ENCODE data around the gene BCKDK. TPM values are rescaled to one million over a fixed set of nuclear protein-coding genes. Genes with fewer than 3 reads are reported as not detected.
"Not testable (repeated sequence)": the region's sequence is repeated elsewhere in the genome, so short reads cannot be mapped to it uniquely, and the experiment has no call there.

Gene BCKDK
- total RNA-seq, 1 donor from 2014 or later, result 29.8 TPM

- DNase-seq (ENCODE audit: low spot score), result no peak
Observed at GRCh38 chr16:31099860-31100638, 8.1 kb upstream of the BCKDK start.

DNA sequence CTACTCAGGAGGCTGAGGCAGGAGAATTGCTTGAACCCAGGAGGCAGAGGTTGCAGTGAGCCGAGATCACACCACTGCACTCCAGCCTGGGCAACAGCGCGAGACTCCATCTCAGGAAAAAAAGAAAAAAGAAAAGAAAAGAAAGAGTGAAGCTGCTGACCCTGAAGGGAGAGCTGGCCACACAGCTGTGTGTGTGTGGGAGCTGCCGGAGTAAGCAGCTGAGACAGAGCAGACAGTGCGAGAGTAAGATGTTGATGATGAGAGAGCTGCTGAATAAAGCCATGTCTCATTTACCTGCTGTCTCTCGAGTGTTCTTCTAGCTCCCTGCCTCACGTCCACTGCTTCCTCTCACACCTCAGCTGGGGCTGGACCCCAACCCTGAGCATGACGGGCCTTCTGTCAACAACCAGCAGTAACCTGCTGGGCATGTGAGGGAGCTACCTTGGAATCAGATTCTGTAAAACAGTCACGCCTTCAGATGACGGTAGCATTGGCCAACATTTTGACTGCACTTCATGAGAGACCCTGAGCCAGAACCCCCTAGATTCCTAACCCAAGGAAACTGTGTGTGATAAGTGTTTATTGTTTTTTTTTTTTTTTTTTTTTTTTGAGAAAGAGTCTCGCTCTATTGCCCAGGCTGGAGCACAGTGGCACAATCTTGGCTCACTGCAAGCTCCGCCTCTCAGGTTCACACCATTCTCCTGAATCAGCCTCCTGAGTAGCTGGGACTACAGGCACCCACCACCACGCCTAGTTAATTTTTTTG is 7.1 kb upstream of the BCKDK start:
- not testable (repeated sequence) for DNase-seq (ENCODE audit: low spot score)

- DNase-seq (ENCODE audit: low spot score), result peak; percentile 83
Observed at GRCh38 chr16:31105677-31106213, 2.4 kb upstream of the BCKDK start.

GRCh38 chr16:31106509-31107464 is 1.4 kb upstream of the BCKDK start:
- no peak for DNase-seq (ENCODE audit: low spot score)

GRCh38 chr16:31107465-31107867 is 720 bp upstream of the BCKDK start:
- DNase-seq (ENCODE audit: low spot score), result no peak

DNA sequence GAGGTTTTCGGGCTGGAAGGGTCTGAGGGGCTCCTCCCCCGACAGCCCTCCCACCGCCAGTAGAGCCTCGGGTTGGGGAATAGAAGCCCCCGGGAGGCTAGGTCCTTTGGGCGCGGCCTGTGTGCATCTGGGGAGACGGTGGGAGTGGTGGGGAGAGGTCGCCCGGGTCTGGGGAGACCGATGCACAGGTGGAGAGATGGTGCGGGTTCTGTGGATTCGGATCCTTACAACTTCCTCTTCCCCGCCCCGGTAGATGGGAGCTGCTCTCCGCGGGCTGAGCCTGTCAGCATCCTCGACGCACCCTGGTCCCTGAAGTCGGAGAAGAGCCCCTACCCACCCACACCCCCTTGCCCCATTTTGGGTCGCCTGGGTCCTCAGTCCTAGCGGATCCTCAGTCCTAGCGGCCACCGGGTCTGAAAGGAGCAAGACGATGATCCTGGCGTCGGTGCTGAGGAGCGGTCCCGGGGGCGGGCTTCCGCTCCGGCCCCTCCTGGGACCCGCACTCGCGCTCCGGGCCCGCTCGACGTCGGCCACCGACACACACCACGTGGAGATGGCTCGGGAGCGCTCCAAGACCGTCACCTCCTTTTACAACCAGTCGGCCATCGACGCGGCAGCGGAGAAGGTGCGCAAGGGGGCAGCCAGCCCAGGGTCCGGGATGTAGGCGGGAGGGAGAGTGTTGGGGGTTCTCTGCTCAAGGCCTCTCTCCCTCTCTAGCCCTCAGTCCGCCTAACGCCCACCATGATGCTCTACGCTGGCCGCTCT is 790 bp downstream of the BCKDK start:
- no peak for DNase-seq (ENCODE audit: low spot score)

DNA sequence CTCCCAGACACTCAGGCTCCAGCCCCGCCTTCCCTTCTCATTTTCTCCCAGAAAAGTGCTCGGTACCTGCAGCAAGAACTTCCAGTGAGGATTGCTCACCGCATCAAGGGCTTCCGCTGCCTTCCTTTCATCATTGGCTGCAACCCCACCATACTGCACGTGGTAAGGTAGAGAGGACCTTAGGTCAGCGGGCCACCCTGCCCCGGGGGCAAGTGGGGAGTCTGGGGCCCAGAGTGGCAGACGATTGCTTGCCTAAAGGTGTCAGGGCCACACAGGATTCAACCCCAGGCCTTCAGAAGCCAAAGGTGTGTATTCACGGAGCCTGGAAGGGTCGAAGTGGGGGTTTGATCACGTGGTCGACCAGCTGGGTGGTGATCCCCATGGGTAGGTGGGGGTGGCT is 1.4 kb downstream of the BCKDK start:
- DNase-seq (ENCODE audit: low spot score), result no peak

DNA sequence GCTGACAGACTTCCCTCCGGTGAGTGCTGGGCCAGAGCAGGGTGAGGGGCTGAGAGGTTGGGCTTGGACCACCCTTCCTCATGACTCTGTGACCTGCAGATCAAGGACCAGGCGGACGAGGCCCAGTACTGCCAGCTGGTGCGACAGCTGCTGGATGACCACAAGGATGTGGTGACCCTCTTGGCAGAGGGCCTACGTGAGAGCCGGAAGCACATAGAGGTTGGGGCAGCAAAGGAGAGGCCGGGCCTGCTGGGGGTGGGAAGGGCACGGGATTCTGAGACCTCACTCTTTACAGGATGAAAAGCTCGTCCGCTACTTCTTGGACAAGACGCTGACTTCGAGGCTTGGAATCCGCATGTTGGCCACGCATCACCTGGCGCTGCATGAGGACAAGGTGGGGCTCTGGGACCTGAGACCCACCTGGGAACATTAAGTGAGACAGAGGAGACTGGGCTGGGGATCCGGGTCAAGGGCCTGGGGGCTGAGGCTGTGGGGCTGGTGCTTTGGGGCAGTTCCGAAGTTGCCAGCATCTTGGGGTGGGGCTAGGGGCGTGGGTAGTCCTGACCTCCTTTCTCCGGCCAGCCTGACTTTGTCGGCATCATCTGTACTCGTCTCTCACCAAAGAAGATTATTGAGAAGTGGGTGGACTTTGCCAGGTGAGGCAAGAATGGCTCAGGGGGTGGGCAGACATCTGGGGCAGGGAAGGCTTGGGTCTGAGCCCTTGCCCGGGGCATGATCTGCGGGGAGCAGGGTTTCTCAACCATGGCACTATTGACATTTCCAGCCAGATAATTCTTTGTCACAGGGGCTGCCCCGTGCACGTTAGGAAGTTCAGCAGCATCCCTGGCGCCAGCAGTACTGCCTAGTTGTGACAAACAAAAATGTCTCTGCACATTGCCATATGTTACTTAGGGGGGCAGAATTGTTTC is 2.2 kb downstream of the BCKDK start:
- no peak for DNase-seq (ENCODE audit: low spot score)

DNA sequence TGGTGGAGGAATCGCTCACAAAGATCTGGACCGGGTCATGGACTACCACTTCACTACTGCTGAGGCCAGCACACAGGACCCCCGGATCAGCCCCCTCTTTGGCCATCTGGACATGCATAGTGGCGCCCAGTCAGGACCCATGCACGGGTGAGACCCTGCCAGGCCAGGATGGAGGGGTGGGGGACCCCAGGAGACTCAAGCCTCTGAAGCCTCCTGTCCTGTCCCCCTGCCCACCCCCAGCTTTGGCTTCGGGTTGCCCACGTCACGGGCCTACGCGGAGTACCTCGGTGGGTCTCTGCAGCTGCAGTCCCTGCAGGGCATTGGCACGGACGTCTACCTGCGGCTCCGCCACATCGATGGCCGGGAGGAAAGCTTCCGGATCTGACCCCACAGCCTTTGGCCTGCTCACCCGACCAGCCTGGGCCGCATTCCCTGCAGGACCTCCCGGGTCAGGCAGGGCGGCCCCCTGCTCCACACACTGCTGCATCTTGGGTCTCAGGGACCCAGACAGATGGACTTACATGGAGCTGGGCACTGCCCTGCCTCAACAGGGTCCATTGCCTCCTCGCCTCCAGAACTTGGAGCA is 3.8 kb downstream of the BCKDK start:
- no peak for DNase-seq (ENCODE audit: low spot score)

GRCh38 chr16:31112711-31113110 is 4.5 kb downstream of the BCKDK start:
- no peak for DNase-seq (ENCODE audit: low spot score)

DNA sequence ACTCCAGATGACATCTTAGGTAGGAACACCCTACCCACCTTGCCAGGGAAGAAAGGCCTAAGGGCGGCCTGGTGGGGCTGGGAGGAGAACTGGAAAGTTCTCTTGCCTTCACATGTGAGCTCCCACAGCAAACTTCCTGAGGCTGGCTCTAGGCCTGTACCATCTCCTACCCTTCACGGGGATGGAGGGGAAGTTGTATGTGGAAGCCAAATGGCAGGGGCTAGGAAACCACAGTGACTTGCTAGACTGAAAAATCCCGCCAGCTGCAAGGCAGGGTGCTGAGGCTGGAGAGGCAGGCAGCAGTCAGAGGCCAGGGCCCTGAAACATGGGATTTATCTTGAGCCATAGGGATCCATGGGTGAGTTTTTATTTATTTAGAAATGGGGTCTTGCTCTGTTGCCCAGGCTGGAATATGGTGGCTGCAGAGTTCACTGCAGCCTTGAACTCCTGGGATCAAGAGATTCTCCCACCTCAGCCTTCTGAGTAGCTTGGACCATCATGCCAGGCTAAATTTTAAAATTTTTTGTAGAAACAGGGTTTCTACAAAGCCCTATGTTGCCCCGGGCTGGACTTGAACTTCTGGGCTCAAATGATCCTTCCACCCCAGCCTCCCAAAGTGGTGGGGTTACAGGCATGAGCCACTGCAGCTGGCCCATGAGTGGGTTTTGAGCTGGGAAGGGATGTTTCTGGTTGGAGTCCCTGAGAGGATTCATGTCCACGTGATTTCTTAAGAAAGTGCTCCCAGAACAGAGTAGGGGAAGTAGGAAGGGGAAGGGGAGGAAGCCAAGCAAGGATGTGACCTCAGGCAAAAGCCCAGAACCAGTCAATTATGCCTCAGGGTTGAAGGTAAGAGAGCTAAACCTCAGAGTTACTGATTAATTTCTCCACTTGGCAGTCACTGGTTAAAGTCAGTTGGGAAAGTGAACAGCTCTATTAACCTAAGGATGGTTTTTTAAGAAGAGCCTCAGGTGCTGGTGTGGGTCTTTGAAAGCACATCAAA is 5.2 kb downstream of the BCKDK start:
- DNase-seq (ENCODE audit: low spot score), result no peak

DNA sequence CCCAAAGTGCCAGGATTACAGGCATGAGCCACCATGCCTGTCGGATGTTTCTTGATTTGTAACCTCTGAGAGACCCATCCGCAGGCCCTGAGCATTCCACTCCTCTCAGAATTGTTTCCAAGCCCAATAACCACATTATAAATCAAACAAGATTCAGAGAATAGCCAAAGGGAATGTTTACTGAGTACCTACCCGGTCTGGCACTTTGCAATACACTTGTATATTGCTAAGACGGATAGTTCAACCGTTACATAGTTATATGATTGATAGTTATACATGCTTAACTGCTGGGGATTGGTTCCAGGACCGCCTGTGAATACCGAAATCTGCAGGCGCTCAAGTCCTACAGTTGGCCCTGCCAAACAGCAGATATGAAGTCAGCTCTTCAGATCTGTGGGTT is 6.3 kb downstream of the BCKDK start:
- no peak for DNase-seq (ENCODE audit: low spot score)

DNA sequence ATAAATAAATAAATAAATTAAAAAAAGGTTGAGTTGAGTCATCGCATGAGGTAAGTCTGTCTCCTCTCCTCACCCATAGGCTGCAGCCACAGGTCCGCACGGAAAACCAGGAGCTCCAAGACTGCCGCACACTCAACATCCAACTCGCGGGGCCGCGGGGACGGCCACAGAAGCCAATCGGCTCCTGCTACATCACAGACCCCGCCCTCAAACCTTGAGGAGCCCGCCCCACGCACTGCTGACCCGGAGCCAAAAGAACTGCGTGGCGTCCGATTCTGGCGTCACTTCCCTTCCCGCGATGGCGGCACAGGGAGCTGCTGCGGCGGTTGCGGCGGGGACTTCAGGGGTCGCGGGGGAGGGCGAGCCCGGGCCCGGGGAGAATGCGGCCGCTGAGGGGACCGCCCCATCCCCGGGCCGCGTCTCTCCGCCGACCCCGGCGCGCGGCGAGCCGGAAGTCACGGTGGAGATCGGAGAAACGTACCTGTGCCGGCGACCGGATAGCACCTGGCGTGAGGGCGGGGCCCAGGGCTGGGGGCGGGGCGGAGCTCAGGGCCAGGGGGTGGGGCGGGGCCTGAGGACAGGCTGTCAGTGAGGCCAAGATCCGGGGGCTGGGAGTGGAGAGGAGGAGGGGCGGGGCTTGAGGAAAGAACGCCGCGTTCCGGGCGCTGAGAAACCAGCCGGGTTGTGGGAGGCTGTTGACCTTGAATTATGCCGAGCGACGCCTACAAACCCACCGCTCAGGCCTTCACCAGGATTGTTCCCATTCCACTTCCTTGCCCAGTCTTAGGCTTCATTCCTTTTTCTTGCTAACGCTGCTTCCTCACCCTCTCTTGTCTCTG is 9.4 kb downstream of the BCKDK start, which contains the start of gene KAT8:
Gene KAT8, plus strand, starts transcription at position 281 of the 839 bp plus-strand sequence. Its CDS starts 18 bp downstream, at position 299.
- DNase-seq (ENCODE audit: low spot score), result peak; percentile 99

- DNase-seq (ENCODE audit: low spot score), result no peak
Observed at GRCh38 chr16:31118223-31119155, 10.3 kb downstream of the BCKDK start.

- no peak for DNase-seq (ENCODE audit: low spot score)
Observed at GRCh38 chr16:31120129-31120528, 11.9 kb downstream of the BCKDK start.

- no peak for DNase-seq (ENCODE audit: low spot score)
Observed at GRCh38 chr16:31125844-31126243, 17.7 kb downstream of the BCKDK start.
